Endothelial cell of umbilical vein (primary cell): ENCODE measurements around the gene ZYX. TPM values are rescaled to one million over a fixed set of nuclear protein-coding genes. Genes with fewer than 3 reads are reported as not detected.

ENCODE experiments used
- BruUV-seq: library from RNA; stranded (reverse); fragments of 400-500 nt; replicated peaks from 2 replicates; lab custom pipeline; 2021; lab: Mats Ljungman, UMichigan
- CTCF ChIA-PET: fragments of 300-600, 350-600 bp; sonication (Branson Sonifier 250); formaldehyde crosslinking; loops from one replicate; lab custom pipeline; 2021; ENCODE audit warnings: antibody characterized with exemption, inconsistent platforms; lab: Charles Lee
- POLR2A ChIA-PET: fragments of 300-600, 350-600 bp; sonication (Branson Sonifier 250); formaldehyde crosslinking; loops from one replicate; lab custom pipeline; 2021; ENCODE audit warnings: antibody characterized with exemption, inconsistent platforms; lab: Charles Lee
- DNase-seq: peaks from one replicate; pipeline ENCODE4 v3.0.0-alpha.2; 2011; ENCODE audit warnings: low read depth, low spot score
- FAIRE-seq: peaks from 2 replicates; lab custom pipeline; 2011; peaks lifted over from hg19 to GRCh38; lab: Jason Lieb, UNC
- H2AFZ ChIP-seq: 2 replicates; pipeline ENCODE4 v1.6.0; 2012; ENCODE audit warnings: low read depth, low read length, control low read depth, inconsistent platforms
- H3K27ac ChIP-seq: 2 replicates; pipeline ENCODE4 v1.5.1; 2011; ENCODE audit warnings: low read depth, mild to moderate bottlenecking, control low read depth, low read length, moderate library complexity; ENCODE audit not compliant: insufficient read depth
- H3K27me3 ChIP-seq, 2 experiments: 2 replicates each; pipeline versions ENCODE4 v1.6.0 to v1.6.1; 2011; ENCODE audit warnings: low read length in 2 of 2, mixed read lengths in 1 of 2; ENCODE audit not compliant: control insufficient read depth in 2 of 2, insufficient read depth in 2 of 2
- H3K36me3 ChIP-seq, 2 experiments: 2 replicates in 1 of 2; 3 replicates in 1 of 2; pipeline ENCODE4 v1.5.1; 2011; ENCODE audit warnings: low read length in 2 of 2, mild to moderate bottlenecking in 1 of 2, moderate library complexity in 1 of 2; ENCODE audit not compliant: control insufficient read depth in 2 of 2, insufficient read depth in 2 of 2; ENCODE audit errors: extremely low read depth in 1 of 2
- H3K4me1 ChIP-seq: 3 replicates; pipeline ENCODE4 v1.5.1; 2011; ENCODE audit warnings: mild to moderate bottlenecking, low read length; ENCODE audit not compliant: control insufficient read depth, insufficient read depth; ENCODE audit errors: extremely low read depth
- H3K4me2 ChIP-seq: 2 replicates; pipeline ENCODE4 v1.6.1; 2011; ENCODE audit warnings: low read length, control low read depth, mixed read lengths; ENCODE audit not compliant: insufficient read depth
- H3K4me3 ChIP-seq, 3 experiments: fragments of 200-600 bp in 1 of 3; sonication (generic), shearing (Covaris generic) in 1 of 3; replicated peaks in 1 of 3; 2 replicates each; pipeline ENCODE4 v1.5.1; 2011 to 2016; ENCODE audit warnings: control low read depth in 3 of 3, low read length in 3 of 3, mild to moderate bottlenecking in 2 of 3, inconsistent platforms in 1 of 3, low read depth in 1 of 3, moderate library complexity in 1 of 3; ENCODE audit not compliant: insufficient read depth in 1 of 3
- H3K79me2 ChIP-seq: 2 replicates; pipeline ENCODE4 v1.6.0; 2012; ENCODE audit warnings: low read length, inconsistent platforms; ENCODE audit not compliant: control insufficient read depth, insufficient read depth
- H3K9ac ChIP-seq: replicated peaks from 2 replicates; pipeline ENCODE3; 2011; ENCODE audit warnings: low read length, control low read depth; ENCODE audit not compliant: insufficient read depth; ENCODE audit errors: extremely low read depth
- H3K9me1 ChIP-seq: replicated peaks from 3 replicates; pipeline ENCODE4 v1.6.0; 2011; ENCODE audit warnings: mild to moderate bottlenecking, low read length; ENCODE audit not compliant: control insufficient read depth, insufficient read depth; ENCODE audit errors: extremely low read depth
- H3K9me3 ChIP-seq: replicated peaks from 2 replicates; pipeline ENCODE4 v1.5.1; 2012; ENCODE audit warnings: low read length, inconsistent platforms; ENCODE audit not compliant: control insufficient read depth, insufficient read depth
- H4K20me1 ChIP-seq: replicated peaks from 2 replicates; pipeline ENCODE3; 2011; ENCODE audit warnings: mild to moderate bottlenecking, low read length; ENCODE audit not compliant: control insufficient read depth, insufficient read depth; ENCODE audit errors: extremely low read depth
- CTCF ChIP-seq, 2 donors: IDR thresholded peaks; 1 replicate in 1 of 2; 2 replicates in 1 of 2; pipeline ENCODE4 v1.5.1; 2011; ENCODE audit warnings: low read length in 2 of 2, mild to moderate bottlenecking in 2 of 2, moderate library complexity in 2 of 2, control low read depth in 1 of 2, inconsistent platforms in 1 of 2, low read depth in 1 of 2; ENCODE audit not compliant: insufficient read depth in 1 of 2; ENCODE audit errors: extremely low read depth in 1 of 2
- EZH2 ChIP-seq: IDR thresholded peaks from 2 replicates; pipeline ENCODE4 v1.6.1; 2012; ENCODE audit warnings: borderline replicate concordance, low read depth, mild to moderate bottlenecking, moderate library complexity, low read length, inconsistent platforms; ENCODE audit not compliant: severe bottlenecking
- FOS ChIP-seq: IDR thresholded peaks from 2 replicates; pipeline ENCODE4 v1.6.1; 2011; ENCODE audit warnings: mild to moderate bottlenecking, low read length, moderate library complexity, borderline replicate concordance; ENCODE audit not compliant: insufficient read depth
- GATA2 ChIP-seq: IDR thresholded peaks from 2 replicates; pipeline ENCODE4 v1.7.0; 2011; ENCODE audit warnings: low read depth, mild to moderate bottlenecking, moderate library complexity, mixed read lengths, low read length; ENCODE audit not compliant: insufficient read length, insufficient read depth
- MYC ChIP-seq: IDR thresholded peaks from one replicate; pipeline ENCODE4 v1.6.1; 2011; ENCODE audit warnings: mild to moderate bottlenecking, low read depth, low read length
- POLR2AphosphoS5 ChIP-seq: IDR thresholded peaks from 2 replicates; pipeline ENCODE4 v1.6.1; 2012; ENCODE audit warnings: low read depth, mild to moderate bottlenecking, control low read depth, low read length, moderate library complexity; ENCODE audit not compliant: insufficient read depth
- dilution Hi-C: fragments of 300-500 bp; cut with MboI; formaldehyde crosslinking; loops from one replicate; pipeline ENCODE4 v1.15.0; 2019; ENCODE audit warnings: low sequenced_read_pairs; ENCODE audit not compliant: extremely low pct_ligation_motif_present
- intact Hi-C: fragments of 100-400 bp; cut with micrococcal nuclease; formaldehyde crosslinking; loops from one replicate; pipeline ENCODE4 v1.10.0; 2022
- polyA plus RNA-seq, 4 experiments: library from polyadenylated mRNA; depleted of rRNA in 3 of 4; stranded (reverse) in 3 of 4; unstranded in 1 of 4; fragments of >200 nt; gene quantifications; 2 replicates each; pipeline versions ENCODE4 v1.2.1 to v1.2.3, GENCODE V29; 2011 to 2012; ENCODE audit warnings: missing spikeins in 1 of 4
- total RNA-seq: library from RNA; stranded (reverse); gene quantifications from 2 replicates; pipeline ENCODE4 v1.2.3, GENCODE V29; 2021

The ZYX gene
- total and polyA plus RNA-seq, 2 donors (not counting 3 experiments of a cell fraction or from before 2014, with no cell fraction given), result 196 to 545 TPM

DNA sequence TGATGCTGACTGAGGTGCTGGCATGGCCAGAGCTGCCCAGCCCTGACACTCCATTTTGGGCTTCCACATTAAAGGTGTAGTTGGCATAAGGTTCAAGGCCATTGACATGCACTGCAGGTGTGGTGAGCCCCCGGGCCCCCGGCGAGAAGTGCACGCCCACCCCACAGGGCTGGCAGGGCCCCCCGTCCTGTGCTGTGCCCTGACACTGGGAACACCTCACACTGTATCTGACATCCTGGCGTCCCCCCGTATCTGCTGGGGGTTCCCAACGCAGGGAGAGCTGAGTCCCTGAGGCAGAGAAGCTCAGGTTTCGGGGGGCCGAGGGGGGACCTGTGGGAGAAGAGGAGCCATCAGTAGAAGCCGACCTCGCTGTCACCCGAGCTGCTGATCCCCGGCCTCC is 17.5 kb downstream of the ZYX start:
- Histone ChIP-seq H4K20me1 (no peaks in the 10 kb centered on the region), H3K4me1 (peaks cover 22% of the 10 kb centered on the region), H3K9ac (no peak overlapping the region), H3K9me3 (no peaks in the 10 kb centered on the region), H3K27ac (no peak overlapping the region), H3K27me3 (no peaks in the 10 kb centered on the region), H3K36me3 (no peaks in the 10 kb centered on the region), H3K4me3 (no peak overlapping the region), H2AFZ (no peak overlapping the region), H3K9me1 (no peaks in the 10 kb centered on the region), H3K79me2 (no peaks in the 10 kb centered on the region), H3K4me2 (no peak overlapping the region)
- TF ChIP-seq GATA2 (no peak), FOS (no peak), CTCF (IDR thresholded peaks at IDR 0.05; ENCODE audit: extremely low read depth in 1 of 2, insufficient read depth in 1 of 2, low read depth in 1 of 2, low read length in 2 of 2) (no peak), EZH2 (no peak), MYC (no peak), POLR2AphosphoS5 (no peak)
- BruUV-seq, result no TSS peak
- ChIA-PET CTCF (interaction anchor here (1.6 kb wide), 1 partner anchor 101 kb away, joined by 4 read pairs; no protein-coding TSS in a partner anchor), POLR2A (no interaction called here)
- FAIRE-seq (no peak), DNase-seq (no peak)
- dilution Hi-C loops, result loop anchor here (25.0 kb wide), 1 partner anchor 114 kb away; no protein-coding TSS in a partner anchor
- intact Hi-C loops, result no loop called here
